Measurements from ENCODE around the gene TMEM245. TPM values are rescaled to one million over a fixed set of nuclear protein-coding genes. Genes with fewer than 3 reads are reported as not detected.
"Not testable (repeated sequence)": the region's sequence is repeated elsewhere in the genome, so short reads cannot be mapped to it uniquely, and the experiment has no call there.

Gene TMEM245
- total RNA-seq, 1 donor, result 25.3 TPM

- DNase-seq (ENCODE audit: low read depth in 2 of 3, low spot score in 2 of 3), result no peak
Measured at GRCh38 chr9:109072133-109072692, 47.5 kb downstream of the TMEM245 start.

GRCh38 chr9:109068764-109069163 lies 51.0 kb downstream of the TMEM245 start:
- no peak for DNase-seq (ENCODE audit: low read depth in 2 of 3, low spot score in 2 of 3)

GRCh38 chr9:109064963-109065702 lies 54.6 kb downstream of the TMEM245 start:
- no peak for DNase-seq (ENCODE audit: low read depth in 2 of 3, low spot score in 2 of 3)

GRCh38 chr9:109063760-109064159 lies 56.0 kb downstream of the TMEM245 start:
- DNase-seq (ENCODE audit: low read depth in 2 of 3, low spot score in 2 of 3), result no peak

GRCh38 chr9:109062543-109062942 lies 57.2 kb downstream of the TMEM245 start:
- no peak for DNase-seq (ENCODE audit: low read depth in 2 of 3, low spot score in 2 of 3)

GRCh38 chr9:109060191-109060590 lies 59.6 kb downstream of the TMEM245 start:
- no peak for DNase-seq (ENCODE audit: low read depth in 2 of 3, low spot score in 2 of 3)

- DNase-seq (ENCODE audit: low read depth in 2 of 3, low spot score in 2 of 3), result not testable (repeated sequence)
Measured at GRCh38 chr9:109053121-109053520, 66.6 kb downstream of the TMEM245 start.

- no peak for DNase-seq (ENCODE audit: low read depth in 2 of 3, low spot score in 2 of 3)
Measured at GRCh38 chr9:109052416-109052815, 67.3 kb downstream of the TMEM245 start.

GRCh38 chr9:109051733-109052132 lies 68.0 kb downstream of the TMEM245 start:
- no peak for DNase-seq (ENCODE audit: low read depth in 2 of 3, low spot score in 2 of 3)

GRCh38 chr9:109050444-109050843 lies 69.3 kb downstream of the TMEM245 start:
- no peak for DNase-seq (ENCODE audit: low read depth in 2 of 3, low spot score in 2 of 3)

GRCh38 chr9:109048822-109049221 lies 70.9 kb downstream of the TMEM245 start:
- no peak for DNase-seq (ENCODE audit: low read depth in 2 of 3, low spot score in 2 of 3)

- DNase-seq (ENCODE audit: low read depth in 2 of 3, low spot score in 2 of 3), result no peak
Measured at GRCh38 chr9:109047259-109047658, 72.5 kb downstream of the TMEM245 start.

- DNase-seq (ENCODE audit: low read depth in 2 of 3, low spot score in 2 of 3), result no peak
Measured at GRCh38 chr9:109046346-109046745, 73.4 kb downstream of the TMEM245 start.

GRCh38 chr9:109043578-109043977 lies 76.2 kb downstream of the TMEM245 start:
- no peak for DNase-seq (ENCODE audit: low read depth in 2 of 3, low spot score in 2 of 3)

- no peak for DNase-seq (ENCODE audit: low read depth in 2 of 3, low spot score in 2 of 3)
Measured at GRCh38 chr9:109040571-109040970, 79.2 kb downstream of the TMEM245 start.

GRCh38 chr9:109039539-109039938 lies 80.2 kb downstream of the TMEM245 start:
- DNase-seq (ENCODE audit: low read depth in 2 of 3, low spot score in 2 of 3), result no peak

GRCh38 chr9:109037946-109038715 lies 81.6 kb downstream of the TMEM245 start:
- no peak for DNase-seq (ENCODE audit: low read depth in 2 of 3, low spot score in 2 of 3)

- no peak for DNase-seq (ENCODE audit: low read depth in 2 of 3, low spot score in 2 of 3)
Measured at GRCh38 chr9:109036744-109037680, 82.7 kb downstream of the TMEM245 start.

- no peak for DNase-seq (ENCODE audit: low read depth in 2 of 3, low spot score in 2 of 3)
Measured at GRCh38 chr9:109035684-109036423, 83.9 kb downstream of the TMEM245 start.
